ENCODE results near the gene GLI3.

GLI3 gene

DNA sequence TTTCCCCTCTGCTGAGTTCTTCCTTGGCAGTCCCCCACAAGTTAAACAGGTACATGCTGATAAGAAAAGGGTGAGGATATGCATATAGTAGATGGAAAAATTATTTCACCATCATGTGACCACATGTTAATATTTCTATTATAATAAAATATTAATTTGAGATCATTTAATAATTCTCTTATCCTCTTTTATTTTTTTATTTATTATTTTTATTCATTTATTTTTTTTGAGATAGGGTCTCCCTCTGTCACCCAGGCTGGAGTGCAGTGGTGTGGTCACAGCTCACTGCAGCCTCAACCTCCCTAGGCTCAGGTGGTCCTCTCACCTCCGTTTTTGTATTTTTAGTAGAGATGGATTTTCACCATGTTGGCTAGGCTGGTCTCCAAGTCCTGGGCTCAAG lies 11.6 kb upstream of the GLI3 start:
- no peak for DNase-seq (ENCODE audit: low read depth)
- TF ChIP-seq, protein P1, sequence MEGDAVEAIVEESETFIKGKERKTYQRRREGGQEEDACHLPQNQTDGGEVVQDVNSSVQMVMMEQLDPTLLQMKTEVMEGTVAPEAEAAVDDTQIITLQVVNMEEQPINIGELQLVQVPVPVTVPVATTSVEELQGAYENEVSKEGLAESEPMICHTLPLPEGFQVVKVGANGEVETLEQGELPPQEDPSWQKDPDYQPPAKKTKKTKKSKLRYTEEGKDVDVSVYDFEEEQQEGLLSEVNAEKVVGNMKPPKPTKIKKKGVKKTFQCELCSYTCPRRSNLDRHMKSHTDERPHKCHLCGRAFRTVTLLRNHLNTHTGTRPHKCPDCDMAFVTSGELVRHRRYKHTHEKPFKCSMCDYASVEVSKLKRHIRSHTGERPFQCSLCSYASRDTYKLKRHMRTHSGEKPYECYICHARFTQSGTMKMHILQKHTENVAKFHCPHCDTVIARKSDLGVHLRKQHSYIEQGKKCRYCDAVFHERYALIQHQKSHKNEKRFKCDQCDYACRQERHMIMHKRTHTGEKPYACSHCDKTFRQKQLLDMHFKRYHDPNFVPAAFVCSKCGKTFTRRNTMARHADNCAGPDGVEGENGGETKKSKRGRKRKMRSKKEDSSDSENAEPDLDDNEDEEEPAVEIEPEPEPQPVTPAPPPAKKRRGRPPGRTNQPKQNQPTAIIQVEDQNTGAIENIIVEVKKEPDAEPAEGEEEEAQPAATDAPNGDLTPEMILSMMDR (conservative IDR thresholded peaks at IDR 0.05; ENCODE audit: low read length) = no peak

DNA sequence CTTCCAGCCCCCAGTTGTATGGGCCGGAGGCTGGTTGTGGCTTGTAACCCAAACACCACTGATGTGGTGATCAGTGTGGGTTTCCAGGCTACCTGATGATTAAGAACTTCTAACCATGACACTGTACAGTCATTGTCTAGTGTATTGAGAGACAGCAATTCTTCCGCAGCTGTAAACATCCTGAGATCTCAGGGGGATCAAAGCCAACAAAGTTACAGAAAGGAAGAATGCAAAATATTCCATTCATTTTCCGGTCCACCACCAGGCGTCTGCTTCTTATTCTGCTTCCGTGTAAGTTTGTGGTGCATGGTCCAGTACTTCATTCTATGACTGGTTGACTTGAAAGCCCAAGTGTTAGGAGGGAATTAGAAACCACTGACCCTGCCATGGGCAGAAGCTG lies 10.3 kb upstream of the GLI3 start:
- TF ChIP-seq, protein P1 (conservative IDR thresholded peaks at IDR 0.05; ENCODE audit: low read length) = peak; percentile 64
- peak; percentile 92 for DNase-seq (ENCODE audit: low read depth)

More for the DNA sequence above, 11.6 kb upstream of the GLI3 start:
- no peak overlapping the region for H3K4me3 ChIP-seq (ENCODE audit: low read length)

DNA sequence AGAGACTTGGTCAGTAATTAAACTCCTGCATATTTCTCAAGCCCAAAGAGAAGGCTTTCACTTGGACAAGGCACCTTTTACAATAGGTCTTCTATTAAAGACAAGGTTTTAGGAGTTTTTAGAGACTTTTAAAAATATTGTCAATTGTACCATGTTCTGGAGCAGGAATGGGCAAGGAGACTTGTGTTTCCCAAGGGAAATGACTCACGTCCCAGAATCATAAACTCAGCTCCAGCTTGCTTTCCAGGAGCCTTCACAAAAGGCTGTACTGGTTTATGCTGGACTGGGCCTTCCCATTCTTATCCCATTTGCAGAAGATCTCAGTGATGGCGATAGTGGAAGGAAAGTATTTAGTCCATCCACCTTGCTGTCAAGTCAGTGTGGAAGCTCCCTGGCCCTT lies 7.8 kb upstream of the GLI3 start:
- peak; percentile 88 for DNase-seq (ENCODE audit: low read depth)
- no peak overlapping the region for H3K4me3 ChIP-seq (ENCODE audit: low read length)
- TF ChIP-seq, protein P1 (conservative IDR thresholded peaks at IDR 0.05; ENCODE audit: low read length) = no peak

More for the DNA sequence above, 10.3 kb upstream of the GLI3 start:
- H3K4me3 ChIP-seq (ENCODE audit: low read length) = no peak overlapping the region

DNA sequence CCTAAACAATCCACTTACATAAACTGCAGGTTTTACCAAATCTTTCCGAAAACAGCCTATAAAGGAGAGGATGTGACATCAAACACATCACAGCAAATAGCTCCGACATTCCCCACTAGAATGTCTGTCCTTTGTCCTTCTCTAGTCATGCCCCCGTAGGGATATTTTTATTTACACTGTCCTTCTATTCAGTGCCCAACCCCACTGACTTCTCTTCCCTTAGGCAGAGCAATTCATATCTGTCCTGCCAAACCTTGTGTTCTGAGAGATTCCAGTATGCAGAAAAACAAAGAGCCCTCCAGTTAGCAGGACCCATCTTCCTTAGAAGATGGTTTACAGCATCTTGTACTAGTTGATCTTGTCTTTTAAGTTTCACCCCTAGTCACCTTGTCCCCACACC lies 5.4 kb upstream of the GLI3 start:
- TF ChIP-seq, protein P1 (conservative IDR thresholded peaks at IDR 0.05; ENCODE audit: low read length) = no peak
- DNase-seq (ENCODE audit: low read depth) = no peak
- no peak overlapping the region for H3K4me3 ChIP-seq (ENCODE audit: low read length)

DNA sequence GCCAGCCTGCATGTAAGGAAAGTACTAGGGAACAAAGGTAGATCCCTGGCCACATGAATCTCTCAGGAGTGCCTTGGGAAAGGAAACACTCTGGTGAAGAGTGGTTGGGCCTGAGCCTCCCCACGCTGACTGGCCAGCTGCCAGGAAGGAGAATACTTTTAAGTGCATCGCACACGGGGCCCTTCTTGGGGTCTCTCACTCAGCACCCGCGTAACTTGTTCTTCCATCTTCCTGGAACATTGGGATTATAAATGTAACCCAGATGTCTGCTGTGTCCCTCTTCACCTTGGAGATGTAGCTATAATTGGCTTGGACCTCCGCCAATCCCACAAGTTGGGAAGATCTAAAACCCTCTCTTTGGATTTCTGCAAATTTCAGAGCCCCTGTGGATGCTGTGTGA lies 4.4 kb upstream of the GLI3 start:
- TF ChIP-seq, protein P1 (conservative IDR thresholded peaks at IDR 0.05; ENCODE audit: low read length) = no peak
- no peak for DNase-seq (ENCODE audit: low read depth)
- H3K4me3 ChIP-seq (ENCODE audit: low read length) = no peak overlapping the region

DNA sequence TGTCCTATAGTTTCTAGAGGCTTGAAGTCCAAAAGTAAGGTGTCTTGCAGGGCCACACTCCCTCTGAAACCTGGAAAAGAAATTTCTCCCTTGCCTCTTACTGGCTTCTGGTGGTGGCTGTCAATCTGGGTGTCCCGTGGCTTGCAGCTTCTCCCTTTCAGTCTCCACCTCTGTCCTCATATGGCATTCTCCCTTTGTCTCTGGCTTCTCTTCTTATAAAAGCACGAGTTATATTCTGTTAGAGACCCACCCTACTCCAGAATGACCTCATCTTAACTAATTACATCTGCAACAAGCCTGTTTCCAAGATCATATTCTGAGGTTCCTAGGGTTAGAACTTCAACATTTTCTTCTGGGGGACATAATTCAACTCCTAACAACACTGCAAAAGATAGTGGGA lies 3.4 kb upstream of the GLI3 start:
- no peak overlapping the region for H3K4me3 ChIP-seq (ENCODE audit: low read length)
- no peak for DNase-seq (ENCODE audit: low read depth)
- TF ChIP-seq, protein P1 (conservative IDR thresholded peaks at IDR 0.05; ENCODE audit: low read length) = no peak

DNA sequence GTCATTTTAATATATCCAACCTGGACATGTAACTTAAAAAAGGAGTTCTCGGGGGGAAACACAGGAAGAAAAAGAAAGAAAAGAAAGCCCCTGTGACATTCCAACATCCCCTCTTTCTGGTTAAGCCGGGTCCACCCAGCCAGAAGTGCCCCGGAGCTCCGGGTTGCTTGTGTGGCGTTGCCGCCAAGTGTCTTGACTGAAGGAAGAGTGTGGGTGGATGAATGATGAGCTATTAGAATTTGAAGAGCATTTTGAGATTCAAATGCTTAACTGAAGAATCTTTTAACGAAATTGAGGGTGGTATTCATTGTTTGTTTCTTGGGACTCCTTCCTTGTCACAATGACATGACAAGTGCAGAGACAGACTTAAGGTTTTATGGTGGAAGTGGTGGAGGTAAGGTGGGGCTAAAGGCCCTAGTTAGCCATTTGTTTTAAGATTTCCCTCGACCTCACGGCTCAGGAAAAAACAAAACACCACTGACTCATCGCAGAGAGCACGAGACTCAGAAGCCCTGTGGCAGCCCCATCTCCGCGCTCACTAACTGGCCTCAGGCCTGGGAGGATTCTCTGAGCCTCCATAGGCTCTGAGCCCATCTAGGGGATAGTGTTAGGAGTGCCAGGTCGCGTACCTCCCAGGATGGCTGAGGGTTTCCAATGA lies 1.8 kb upstream of the GLI3 start:
- H3K4me3 ChIP-seq (ENCODE audit: low read length) = no peak overlapping the region
- DNase-seq (ENCODE audit: low read depth) = peak; percentile 70
- TF ChIP-seq, protein P1 (conservative IDR thresholded peaks at IDR 0.05; ENCODE audit: low read length) = no peak
